ENCODE results near the gene MAPK11.

Gene MAPK11

GRCh38 chr22:50307890-50308596, 37.9 kb upstream of the MAPK11 start:
- DNase-seq: no peak

GRCh38 chr22:50306753-50307749, 36.9 kb upstream of the MAPK11 start, which contains the start of gene PLXNB2:
Gene PLXNB2 (minus strand): TSS chr22:50307646. CDS start chr22:50290584, 17,062 bp downstream.
- peak; percentile 80 for DNase-seq

DNA sequence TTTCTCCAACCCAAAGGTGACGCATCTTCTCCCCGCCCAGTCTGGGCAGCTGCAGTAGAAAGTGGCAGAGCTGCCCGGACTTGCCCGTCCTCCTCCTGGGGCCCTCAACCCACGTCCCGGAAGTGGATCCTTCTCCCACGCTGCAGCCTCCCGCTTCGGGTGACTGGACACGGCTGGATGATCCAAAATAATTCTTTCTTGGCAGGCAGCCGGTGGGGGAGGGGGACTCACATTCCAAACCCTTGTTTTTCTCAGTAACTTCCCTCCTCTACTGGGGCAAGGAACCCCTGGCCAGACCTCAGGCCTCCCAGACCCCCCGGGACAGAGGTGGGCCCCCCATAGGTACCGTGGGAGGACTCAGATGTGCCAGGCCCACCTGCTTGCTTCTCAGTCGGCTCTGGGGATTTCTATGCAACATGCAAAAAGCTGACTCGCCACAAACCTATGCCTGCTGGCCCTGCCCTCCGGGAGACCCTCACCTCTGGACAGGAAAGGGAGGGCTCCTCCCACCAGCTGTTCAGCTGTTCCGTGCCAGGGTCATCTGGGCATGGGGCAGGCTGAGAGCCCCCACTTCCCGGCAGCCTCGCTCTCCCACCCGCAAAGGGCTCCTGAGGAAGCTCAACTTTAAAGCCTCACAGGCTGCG, 35.9 kb upstream of the MAPK11 start:
- DNase-seq: peak; percentile 92

DNA sequence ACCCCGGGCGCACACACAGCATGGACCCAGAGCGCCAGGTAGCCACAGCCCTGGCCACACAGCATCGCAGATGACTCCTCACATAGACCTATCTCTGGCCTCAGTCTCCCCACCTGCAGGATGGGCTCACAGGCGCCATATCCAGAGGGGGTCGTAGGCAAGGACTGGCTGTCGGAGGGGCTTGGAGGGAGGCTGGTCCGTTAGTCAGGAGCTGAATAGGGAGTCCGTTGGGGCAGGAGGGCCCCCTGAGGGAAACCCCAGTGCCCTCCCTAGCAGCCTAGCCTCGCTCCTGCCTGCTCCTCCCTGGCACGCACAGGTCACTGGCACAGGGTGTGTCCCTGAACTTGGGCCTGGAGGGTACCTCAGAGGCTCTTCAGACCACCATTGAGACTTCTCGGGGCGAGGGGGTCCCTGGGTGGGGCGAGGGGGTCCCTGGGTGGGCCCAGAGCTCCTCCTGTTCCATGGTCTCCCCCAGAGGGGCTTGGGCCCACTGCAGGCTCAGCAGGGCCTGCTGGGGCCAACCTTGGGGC, 35.3 kb upstream of the MAPK11 start:
- no peak for DNase-seq

DNA sequence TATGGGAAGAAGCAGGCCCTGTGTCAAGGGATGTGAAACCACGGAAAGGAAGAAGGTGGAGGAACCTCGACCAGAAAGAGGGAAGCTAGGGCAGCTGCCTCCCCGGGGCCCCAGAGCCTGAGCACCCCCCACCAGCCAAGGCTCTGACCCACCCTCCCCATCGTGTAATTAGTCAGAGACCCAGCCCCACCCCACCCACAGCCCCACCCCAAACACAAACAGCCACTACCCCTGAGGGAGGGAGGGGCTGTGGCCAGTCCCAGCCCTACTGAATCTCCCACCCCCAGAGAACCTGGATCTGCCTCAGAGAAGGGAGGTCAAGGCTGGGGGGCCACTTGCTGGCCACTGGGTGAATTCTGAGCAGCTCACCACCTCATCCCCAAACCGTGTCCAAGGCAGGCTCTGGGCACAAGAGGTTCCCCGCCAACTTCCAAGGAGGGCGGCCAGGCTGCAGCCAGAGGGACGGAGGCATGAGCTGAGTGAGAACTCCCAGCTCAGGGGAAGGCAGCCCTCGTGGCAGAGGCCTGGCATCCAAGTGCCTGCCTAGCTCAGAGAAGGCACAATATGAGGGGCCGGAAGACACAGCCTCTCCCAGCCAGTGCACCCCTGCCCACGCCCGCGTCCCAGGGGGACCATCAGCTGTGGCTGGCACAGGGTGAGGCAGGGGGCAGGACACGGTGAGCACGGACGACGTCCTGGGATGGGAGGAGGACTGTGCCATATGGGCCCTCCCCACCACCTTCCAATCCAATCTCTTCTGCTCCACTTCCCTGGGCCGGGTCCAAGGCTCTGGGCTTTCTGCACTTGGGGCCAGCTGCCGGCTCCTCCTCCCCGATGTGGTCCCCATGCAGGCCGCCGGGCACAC, 34.6 kb upstream of the MAPK11 start:
- no peak for DNase-seq

DNA sequence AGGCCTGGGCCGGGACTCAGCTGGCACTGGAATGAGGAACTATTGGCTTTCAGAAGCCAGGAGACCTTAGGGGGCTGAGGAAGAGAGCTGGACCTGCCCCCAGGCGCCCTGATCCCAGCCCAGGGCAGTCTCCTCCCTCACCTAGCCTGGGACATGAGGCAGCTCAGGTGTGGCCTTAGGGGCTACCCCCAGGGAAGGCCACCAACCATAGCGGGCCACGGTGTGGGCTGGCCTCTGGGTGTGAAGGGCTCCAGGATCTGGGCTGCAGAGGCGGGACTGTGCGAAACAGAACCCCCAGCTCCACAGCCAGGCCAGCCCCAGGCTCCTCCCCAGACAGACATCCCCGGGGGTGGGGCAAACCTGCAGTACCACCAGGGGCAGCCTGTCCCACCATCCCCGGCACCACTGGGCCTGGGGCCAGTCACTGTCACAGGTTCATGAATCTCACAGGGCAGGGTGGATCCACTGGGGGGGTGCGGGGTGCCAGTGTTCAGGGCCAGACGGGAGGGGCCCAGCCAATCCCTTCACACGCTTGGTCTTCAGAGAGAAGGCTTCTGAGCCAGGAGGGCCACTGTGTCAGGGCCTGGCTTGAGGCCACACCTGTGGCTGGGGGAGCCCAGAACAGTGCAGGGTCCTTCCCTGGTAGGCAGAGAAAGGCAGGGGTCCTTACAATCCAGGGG, 33.8 kb upstream of the MAPK11 start:
- no peak for DNase-seq

DNA sequence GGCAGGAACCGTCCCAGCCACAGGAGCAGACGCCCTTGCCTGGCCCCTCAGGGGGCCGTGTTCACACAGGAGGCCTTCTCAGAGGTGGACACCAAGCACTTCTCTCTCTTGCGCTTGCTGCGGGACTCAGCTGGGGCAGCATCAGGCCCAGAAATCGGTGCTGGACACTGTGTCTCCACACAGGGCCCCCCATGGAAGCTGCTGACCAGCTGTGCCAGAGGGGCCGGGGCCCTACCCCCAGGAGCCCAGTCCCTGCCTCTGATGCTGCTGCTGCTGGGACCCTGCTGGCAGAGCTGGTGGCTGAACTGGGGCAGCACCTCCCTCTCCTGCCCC, 33.3 kb upstream of the MAPK11 start:
- DNase-seq: no peak

DNA sequence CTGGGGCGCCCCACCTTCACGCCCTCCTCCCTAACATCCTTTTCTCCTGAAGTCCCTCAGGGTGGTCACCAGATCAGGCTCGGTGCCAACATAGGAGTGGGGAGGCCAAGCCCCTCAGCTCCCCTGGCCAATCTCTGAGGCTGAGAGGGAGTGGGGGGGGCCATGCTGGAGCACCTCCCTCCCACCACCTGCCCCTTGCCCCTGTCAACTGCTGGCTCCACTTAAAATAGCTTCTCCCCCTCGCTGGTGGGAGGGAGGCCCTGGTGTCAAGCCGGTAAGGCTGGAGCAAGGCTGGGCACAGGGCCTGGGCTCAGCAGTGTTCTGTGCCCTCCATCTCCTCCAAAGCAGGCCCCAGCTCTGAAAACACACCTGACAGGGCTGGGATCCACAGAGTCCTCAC, 32.4 kb upstream of the MAPK11 start:
- DNase-seq: no peak

GRCh38 chr22:50302041-50302541, 31.9 kb upstream of the MAPK11 start:
- DNase-seq: no peak

DNA sequence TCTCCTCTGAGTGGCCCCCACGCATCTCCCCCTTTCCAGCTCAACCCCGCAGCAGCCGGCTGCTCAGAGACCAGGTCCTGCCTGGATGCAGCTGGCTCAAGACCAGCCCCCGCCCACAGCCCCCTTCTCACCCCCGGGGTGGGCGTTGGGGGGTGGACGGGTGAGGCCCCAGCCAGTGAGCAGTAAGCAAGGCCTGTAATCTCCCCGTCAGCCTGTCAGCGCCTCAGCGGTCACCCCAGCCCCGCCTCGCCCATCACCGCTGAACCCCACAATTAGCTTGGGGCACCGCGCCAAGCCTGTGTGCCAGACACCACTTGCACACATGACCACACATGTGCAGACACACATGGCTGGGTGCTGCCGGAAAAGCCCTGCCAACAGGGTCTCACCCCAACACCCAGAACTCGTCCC, 31.4 kb upstream of the MAPK11 start:
- DNase-seq: no peak

DNA sequence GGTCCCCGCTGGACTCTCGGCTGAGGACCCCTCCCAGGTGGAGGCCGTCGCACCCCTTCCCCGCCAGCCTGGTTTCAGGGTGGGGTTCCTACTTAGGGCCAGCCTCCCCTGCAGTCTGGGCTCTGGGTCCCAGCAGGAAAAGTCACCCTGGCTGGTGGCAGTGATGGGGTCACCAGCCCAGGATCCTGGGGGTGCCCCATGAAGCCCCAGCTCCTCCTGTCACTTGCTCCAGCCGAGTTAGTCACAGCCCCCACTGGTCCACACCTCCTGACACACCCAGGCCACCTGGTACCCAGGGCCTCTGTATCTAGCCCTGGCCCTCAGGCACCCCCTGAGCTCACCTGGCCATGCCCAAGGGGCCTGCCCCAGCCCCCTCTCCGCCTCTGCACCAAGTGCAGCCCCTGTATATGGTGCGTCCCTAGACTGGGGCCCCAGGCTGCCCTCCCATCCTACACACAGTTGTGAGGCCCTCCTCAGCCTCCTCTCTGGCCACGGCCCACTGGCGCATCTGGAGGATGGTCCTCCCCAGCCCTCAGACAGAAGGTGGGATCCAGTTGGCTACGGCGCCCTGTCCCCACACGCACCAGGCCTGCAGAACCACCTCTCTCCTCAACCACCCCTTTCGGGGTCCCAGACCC, 30.6 kb upstream of the MAPK11 start:
- no peak for DNase-seq

DNA sequence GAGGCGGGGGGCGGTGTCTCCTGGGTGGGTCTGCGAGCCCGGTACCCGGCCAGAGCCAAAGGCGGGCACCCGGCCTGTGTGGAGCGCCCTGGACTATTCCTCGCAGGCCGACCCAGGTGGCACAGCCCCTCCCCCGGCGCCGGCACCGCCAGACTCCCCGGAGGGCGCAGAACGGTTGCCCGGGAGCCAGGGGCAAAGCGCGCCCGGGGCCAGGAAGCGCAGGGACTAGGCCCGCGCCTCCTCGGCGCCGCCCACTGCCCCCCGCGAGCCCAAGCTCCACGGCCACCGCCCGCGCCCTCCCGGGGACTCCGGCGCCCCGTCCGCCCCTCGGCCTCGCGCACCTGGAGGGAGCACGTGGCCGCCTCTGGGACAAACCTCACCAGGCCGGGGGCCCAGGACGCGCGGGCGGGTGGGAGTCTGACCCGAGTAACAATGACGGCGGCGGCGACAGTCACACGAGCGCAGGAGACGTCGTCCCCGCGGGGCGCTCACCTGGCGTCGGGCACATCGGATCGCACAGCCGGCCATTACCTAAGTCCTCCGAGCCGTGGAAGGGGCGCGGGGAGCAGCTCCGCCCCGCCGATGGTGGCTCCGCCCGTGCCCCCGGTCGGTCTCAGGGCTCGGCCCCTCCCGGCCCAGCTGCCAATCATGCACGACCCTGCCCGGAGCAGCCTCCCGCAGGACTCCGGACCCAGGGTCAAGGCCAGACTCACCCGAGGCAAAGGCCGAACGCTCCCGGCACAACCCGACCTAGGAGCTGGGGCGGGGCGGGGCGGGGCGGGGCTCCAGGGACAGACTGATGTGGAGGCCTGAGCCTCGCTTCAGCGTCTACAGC, 29.8 kb upstream of the MAPK11 start:
- DNase-seq: no peak

DNA sequence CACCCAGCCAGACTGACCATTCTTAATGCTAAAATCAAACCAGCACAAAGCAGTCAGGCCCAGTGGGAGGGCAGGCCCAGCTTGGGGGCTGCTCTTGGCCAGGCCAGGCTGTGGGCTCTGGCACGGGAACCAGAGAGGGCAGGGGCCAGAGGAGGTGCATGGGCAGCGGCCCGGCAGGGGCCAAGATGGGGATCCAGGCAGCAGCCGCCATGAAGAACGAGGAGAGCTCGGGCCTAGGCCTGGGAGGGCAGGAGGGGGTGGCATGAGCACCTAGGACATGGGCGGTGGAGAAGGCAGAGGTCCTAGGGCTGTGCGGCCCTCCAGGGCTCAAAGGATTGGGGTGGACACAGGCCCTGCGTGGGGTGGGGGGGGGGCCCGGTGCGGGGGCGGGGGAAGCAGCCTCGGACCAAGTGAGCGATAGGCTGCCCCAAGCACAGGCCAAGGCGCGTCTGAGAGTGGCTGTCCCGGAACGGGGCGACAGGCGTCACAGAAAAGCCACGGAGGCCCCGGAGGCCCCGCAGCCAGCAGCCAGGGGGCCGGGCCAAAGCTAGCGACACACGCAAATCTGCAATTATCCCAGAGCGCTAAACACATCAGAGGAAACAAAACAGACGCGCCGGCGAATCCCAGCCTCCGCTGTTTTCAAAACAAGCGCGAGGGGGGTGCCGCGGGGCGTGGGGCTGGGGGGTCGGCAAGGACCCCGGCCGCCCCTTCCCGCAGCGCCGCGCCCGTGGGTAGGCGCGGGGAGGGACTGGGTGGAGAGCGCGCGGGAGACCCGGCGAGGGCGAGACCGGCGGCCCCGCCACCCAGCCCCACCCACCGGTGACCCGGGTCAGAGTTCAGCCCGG, 29.0 kb upstream of the MAPK11 start:
- peak; percentile 25 for DNase-seq

DNA sequence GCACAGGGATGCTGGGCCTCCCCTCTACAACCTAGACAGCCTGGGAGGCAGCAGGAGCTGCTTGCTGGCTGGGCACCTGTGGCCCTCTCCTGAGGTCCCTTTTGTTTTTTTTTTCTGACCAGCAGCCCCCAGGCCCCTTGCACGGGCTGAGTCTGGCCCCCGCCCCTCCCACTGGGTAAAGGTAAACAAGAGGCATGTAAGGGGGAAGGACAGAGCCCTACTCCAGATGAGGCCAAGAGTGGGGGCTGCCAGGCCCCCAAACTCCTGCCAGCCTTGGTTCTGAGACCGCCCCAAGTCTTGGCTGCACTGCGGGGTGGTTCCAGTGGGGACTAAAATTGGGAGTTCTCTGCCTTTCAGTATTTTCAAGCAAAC, 28.1 kb upstream of the MAPK11 start:
- DNase-seq: no peak

DNA sequence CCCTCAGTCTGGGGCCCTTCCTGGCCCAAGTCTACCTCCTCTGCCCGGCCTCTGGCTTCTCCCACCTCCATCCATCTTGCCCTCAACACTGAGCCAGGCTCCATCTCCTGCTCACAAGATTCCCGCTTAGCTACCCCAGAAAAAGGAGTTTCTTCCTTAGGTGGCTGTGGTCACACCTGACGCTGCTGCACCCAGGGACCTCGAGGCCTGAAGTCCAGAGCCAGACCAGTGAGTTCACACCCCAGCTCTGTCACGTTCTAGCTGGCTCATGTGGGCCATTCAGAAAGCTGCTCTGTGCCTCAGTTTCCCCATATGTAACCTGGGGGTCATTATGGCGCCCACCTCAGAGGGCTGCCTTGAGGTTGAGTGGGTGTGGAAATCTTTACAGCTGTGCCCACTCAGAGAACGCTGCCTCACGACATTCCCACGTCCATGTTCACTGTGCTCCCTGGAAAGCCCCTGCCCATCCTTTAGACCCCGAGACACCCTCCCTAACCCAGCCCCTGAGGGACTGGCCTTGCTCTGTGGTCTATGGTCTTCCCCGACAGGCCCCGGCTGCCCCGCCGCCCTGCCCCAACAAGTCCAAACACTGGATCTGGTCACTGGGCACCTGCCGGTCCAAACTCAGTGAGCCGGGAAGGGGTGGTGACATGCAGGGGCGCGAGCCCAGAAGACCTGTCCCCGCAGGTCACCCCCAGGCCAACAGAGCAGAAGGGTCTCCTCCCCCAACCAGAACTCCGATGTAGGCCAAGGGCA, 27.5 kb upstream of the MAPK11 start:
- no peak for DNase-seq

DNA sequence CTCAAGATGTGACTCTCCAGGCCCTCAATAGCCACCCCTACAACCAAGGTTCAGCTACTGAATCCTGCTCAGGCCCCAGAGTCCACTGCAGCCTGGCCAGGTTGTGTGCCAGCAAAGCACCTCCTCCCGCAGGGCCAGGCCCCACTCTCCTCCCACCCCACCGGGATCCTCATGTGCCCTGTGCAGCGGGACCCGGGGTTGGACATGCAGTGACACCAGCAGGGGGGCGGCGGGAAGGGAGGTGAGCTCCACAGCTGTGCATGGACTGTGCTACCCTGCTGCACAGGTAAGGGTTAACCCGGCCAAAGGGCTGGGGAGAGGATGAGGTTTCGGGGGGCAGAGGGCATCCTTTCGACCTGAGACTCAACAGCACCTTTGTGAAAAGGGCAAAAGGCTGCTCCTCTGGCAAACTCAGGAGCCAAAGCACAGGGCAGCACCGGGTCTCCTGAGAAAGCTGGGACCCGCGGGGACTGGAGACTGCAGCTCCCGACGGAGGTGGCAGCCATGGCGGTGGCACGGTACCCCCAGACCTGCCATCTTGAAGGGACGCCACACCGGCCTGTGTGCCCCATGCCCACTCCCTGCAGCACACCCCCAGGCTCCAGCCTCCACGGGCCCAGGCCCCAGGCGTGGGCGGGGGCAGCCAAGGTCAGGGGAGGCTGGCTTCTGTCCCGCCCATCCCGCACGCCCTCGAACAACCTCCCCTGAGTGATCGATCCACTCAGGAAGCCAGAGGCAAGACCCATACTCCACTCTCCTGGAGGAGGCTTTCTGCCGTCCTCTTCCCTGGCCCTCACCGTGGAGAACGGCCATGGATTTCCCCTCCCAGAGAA, 26.7 kb upstream of the MAPK11 start:
- DNase-seq: no peak

DNA sequence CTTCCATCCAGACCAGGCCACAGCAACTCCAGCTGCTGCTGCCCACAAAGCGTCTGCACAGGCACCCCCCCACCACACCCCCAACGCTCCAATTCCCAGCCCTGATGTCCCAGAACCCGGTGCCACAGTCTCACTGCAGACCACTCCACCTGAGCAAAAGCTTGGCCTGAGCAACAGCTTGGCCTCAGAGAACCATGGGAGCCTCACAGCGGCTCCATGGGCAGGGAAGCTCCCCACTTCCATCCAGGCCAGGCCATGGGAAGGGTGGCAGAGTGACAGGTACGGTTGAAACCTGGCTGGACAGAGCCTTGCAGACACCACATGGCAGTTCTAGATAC, 24.1 kb upstream of the MAPK11 start:
- no peak for DNase-seq
